ENCODE data around the gene SPOCK3.

SPOCK3 gene

DNA sequence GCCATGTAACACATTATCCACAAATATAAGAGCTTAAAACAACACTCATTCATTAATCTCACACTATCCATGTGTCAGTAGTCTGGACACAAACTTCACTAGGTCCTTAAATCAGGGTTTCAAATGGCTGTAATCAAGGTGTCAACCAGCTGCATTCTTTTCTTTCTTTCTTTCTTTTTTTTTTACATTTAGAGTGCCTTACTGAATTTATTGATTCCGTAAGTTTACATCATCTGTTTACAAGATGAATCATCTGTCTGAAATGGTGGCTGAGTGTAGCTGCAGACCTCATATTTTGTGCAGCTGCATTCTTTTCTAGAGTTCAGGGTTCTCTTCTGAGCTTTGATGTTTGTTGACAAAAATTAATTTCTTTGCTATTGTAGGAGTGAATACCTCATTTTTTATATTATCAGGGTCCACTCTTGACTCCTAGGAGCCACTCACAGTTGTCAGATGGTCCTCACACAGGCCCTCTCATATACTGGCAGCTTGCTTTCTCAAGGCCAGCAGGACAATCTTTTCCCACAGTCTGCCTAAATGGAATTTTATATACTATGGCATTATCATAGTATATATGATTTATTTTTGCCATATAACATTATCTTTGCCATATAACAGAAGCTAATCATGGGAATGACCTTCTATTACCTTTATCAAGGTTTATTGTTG, 37.8 kb downstream of the SPOCK3 start:
- no peak for ATAC-seq
- TF ChIP-seq OSR1 (CRISPR knock-in tag; IDR thresholded peaks at IDR 0.05) (no peak), TCF4 (CRISPR knock-in tag; IDR thresholded peaks at IDR 0.05; ENCODE audit: borderline replicate concordance) (no peak), ZC3H10 (CRISPR knock-in tag; IDR thresholded peaks at IDR 0.05) (no peak), SNAI2 (CRISPR knock-in tag; IDR thresholded peaks at IDR 0.05) (no peak), ISL1 (CRISPR knock-in tag; IDR thresholded peaks at IDR 0.05) (no peak), BACH2 (CRISPR knock-in tag; IDR thresholded peaks at IDR 0.05; ENCODE audit: borderline replicate concordance) (no peak), ZNF565 (CRISPR knock-in tag; conservative IDR thresholded peaks at IDR 0.05; ENCODE audit: low read depth) (no peak), ZFP3 (CRISPR knock-in tag; IDR thresholded peaks at IDR 0.05) (no peak), CSDC2 (CRISPR knock-in tag; IDR thresholded peaks at IDR 0.05) (no peak), ESRRG (CRISPR knock-in tag; IDR thresholded peaks at IDR 0.05) (no peak)
- TF ChIP-seq, protein P1, sequence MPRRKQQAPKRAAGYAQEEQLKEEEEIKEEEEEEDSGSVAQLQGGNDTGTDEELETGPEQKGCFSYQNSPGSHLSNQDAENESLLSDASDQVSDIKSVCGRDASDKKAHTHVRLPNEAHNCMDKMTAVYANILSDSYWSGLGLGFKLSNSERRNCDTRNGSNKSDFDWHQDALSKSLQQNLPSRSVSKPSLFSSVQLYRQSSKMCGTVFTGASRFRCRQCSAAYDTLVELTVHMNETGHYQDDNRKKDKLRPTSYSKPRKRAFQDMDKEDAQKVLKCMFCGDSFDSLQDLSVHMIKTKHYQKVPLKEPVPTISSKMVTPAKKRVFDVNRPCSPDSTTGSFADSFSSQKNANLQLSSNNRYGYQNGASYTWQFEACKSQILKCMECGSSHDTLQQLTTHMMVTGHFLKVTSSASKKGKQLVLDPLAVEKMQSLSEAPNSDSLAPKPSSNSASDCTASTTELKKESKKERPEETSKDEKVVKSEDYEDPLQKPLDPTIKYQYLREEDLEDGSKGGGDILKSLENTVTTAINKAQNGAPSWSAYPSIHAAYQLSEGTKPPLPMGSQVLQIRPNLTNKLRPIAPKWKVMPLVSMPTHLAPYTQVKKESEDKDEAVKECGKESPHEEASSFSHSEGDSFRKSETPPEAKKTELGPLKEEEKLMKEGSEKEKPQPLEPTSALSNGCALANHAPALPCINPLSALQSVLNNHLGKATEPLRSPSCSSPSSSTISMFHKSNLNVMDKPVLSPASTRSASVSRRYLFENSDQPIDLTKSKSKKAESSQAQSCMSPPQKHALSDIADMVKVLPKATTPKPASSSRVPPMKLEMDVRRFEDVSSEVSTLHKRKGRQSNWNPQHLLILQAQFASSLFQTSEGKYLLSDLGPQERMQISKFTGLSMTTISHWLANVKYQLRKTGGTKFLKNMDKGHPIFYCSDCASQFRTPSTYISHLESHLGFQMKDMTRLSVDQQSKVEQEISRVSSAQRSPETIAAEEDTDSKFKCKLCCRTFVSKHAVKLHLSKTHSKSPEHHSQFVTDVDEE (CRISPR knock-in tag; IDR thresholded peaks at IDR 0.05): no peak
- TF ChIP-seq, protein P2, sequence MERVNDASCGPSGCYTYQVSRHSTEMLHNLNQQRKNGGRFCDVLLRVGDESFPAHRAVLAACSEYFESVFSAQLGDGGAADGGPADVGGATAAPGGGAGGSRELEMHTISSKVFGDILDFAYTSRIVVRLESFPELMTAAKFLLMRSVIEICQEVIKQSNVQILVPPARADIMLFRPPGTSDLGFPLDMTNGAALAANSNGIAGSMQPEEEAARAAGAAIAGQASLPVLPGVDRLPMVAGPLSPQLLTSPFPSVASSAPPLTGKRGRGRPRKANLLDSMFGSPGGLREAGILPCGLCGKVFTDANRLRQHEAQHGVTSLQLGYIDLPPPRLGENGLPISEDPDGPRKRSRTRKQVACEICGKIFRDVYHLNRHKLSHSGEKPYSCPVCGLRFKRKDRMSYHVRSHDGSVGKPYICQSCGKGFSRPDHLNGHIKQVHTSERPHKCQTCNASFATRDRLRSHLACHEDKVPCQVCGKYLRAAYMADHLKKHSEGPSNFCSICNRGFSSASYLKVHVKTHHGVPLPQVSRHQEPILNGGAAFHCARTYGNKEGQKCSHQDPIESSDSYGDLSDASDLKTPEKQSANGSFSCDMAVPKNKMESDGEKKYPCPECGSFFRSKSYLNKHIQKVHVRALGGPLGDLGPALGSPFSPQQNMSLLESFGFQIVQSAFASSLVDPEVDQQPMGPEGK (CRISPR knock-in tag; IDR thresholded peaks at IDR 0.05; ENCODE audit: borderline replicate concordance): no peak
- TF ChIP-seq, protein P3, sequence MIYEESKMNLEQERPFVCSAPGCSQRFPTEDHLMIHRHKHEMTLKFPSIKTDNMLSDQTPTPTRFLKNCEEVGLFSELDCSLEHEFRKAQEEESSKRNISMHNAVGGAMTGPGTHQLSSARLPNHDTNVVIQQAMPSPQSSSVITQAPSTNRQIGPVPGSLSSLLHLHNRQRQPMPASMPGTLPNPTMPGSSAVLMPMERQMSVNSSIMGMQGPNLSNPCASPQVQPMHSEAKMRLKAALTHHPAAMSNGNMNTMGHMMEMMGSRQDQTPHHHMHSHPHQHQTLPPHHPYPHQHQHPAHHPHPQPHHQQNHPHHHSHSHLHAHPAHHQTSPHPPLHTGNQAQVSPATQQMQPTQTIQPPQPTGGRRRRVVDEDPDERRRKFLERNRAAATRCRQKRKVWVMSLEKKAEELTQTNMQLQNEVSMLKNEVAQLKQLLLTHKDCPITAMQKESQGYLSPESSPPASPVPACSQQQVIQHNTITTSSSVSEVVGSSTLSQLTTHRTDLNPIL (CRISPR knock-in tag; IDR thresholded peaks at IDR 0.05; ENCODE audit: low read depth): no peak
- TF ChIP-seq, protein P4, sequence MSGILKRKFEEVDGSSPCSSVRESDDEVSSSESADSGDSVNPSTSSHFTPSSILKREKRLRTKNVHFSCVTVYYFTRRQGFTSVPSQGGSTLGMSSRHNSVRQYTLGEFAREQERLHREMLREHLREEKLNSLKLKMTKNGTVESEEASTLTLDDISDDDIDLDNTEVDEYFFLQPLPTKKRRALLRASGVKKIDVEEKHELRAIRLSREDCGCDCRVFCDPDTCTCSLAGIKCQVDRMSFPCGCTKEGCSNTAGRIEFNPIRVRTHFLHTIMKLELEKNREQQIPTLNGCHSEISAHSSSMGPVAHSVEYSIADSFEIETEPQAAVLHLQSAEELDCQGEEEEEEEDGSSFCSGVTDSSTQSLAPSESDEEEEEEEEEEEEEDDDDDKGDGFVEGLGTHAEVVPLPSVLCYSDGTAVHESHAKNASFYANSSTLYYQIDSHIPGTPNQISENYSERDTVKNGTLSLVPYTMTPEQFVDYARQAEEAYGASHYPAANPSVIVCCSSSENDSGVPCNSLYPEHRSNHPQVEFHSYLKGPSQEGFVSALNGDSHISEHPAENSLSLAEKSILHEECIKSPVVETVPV (CRISPR knock-in tag; IDR thresholded peaks at IDR 0.05): no peak

DNA sequence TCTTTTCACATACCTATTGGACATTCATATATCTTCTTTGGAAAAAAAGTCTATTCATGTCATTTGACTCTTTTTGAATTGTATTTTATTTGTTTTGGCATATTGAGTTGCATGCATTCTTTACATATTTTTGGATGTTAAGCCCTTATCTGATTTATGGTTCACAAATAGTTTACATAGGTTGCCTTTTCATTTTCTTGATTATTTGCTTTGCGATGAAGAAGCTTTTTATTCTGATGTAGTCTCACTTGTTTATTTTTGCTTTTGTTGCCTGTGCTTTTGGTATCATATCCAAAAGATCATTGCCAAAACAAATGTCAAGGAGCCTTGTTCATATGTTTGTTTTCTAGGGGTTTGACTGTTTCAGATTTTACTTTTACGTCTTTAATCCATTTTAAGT, 43.9 kb downstream of the SPOCK3 start:
- TF ChIP-seq BACH2 (CRISPR knock-in tag; IDR thresholded peaks at IDR 0.05; ENCODE audit: borderline replicate concordance): no peak
- no peak for TF ChIP-seq PPARA (CRISPR knock-in tag; IDR thresholded peaks at IDR 0.05; ENCODE audit: borderline replicate concordance)
- no peak for TF ChIP-seq ZNF70 (CRISPR knock-in tag; IDR thresholded peaks at IDR 0.05)
- TF ChIP-seq ZC3H10 (CRISPR knock-in tag; IDR thresholded peaks at IDR 0.05): no peak
- no peak for TF ChIP-seq CSDC2 (CRISPR knock-in tag; IDR thresholded peaks at IDR 0.05)
- TF ChIP-seq, protein P1 (CRISPR knock-in tag; IDR thresholded peaks at IDR 0.05): no peak
- TF ChIP-seq ESRRG (CRISPR knock-in tag; IDR thresholded peaks at IDR 0.05): no peak
- no peak for TF ChIP-seq OSR1 (CRISPR knock-in tag; IDR thresholded peaks at IDR 0.05)
- TF ChIP-seq, protein P4 (CRISPR knock-in tag; IDR thresholded peaks at IDR 0.05): no peak
- TF ChIP-seq, protein P3 (CRISPR knock-in tag; IDR thresholded peaks at IDR 0.05; ENCODE audit: low read depth): no peak
- no peak for ATAC-seq
